GM23338 (cell line): ENCODE data around the gene SLC2A14. TPM values are rescaled to one million over a fixed set of nuclear protein-coding genes. Genes with fewer than 3 reads are reported as not detected.
A peak's percentile ranks its signal among the peaks of the same experiment; 100 is the strongest.
"Not testable (repeated sequence)": the region's sequence is repeated elsewhere in the genome, so short reads cannot be mapped to it uniquely, and the experiment has no call there.

ENCODE experiments used
- ATAC-seq: fragments of 200-7000 bp; cut with Tn5 transposase; 3 replicates; pipeline ENCODE4 v1.9.1; 2020
- DNase-seq: peaks from one replicate; pipeline ENCODE4 v3.0.0-alpha.2; 2015; ENCODE audit warnings: low spot score
- H2AFZ ChIP-seq: fragments of 200-600 bp; sonication (generic); 2 replicates; pipeline ENCODE4 v1.8.0; 2016; ENCODE audit warnings: antibody characterized with exemption, mild to moderate bottlenecking, moderate library complexity
- H3F3A ChIP-seq: fragments of 200-600 bp; sonication (generic); replicated peaks from 2 replicates; pipeline ENCODE4 v1.8.0; 2017; ENCODE audit warnings: antibody characterized with exemption, mixed run types, low read depth
- H3K27ac ChIP-seq: fragments of 200-600 bp; sonication (generic); 2 replicates; pipeline ENCODE4 v1.6.1; 2016; ENCODE audit warnings: low read depth
- H3K27me3 ChIP-seq: fragments of 200-600 bp; sonication (generic); 2 replicates; pipeline ENCODE4 v1.8.0; 2016; ENCODE audit warnings: mild to moderate bottlenecking, mixed run types, moderate library complexity; ENCODE audit not compliant: insufficient read depth
- H3K36me3 ChIP-seq: fragments of 200-600 bp; sonication (generic); 2 replicates; pipeline ENCODE4 v1.8.0; 2016; ENCODE audit warnings: mild to moderate bottlenecking; ENCODE audit not compliant: insufficient read depth
- H3K4me1 ChIP-seq: fragments of 200-600 bp; sonication (generic); 2 replicates; pipeline ENCODE4 v1.8.0; 2016; ENCODE audit warnings: mild to moderate bottlenecking, moderate library complexity; ENCODE audit not compliant: insufficient read depth
- H3K4me2 ChIP-seq: fragments of 200-600 bp; sonication (generic); 2 replicates; pipeline ENCODE4 v1.7.1; 2017; ENCODE audit warnings: mixed run types
- H3K4me3 ChIP-seq: fragments of 200-600 bp; sonication (generic); 2 replicates; pipeline ENCODE4 v1.6.1; 2016; ENCODE audit warnings: mixed run types
- H3K79me2 ChIP-seq: fragments of 200-600 bp; sonication (generic); replicated peaks from 2 replicates; pipeline ENCODE4 v1.8.0; 2017; ENCODE audit warnings: mild to moderate bottlenecking; ENCODE audit not compliant: insufficient read depth
- H3K9me2 ChIP-seq: fragments of 200-600 bp; sonication (generic); 2 replicates; pipeline ENCODE4 v1.8.0; 2017; ENCODE audit not compliant: insufficient read depth
- H4K20me1 ChIP-seq: fragments of 200-600 bp; sonication (generic); replicated peaks from 2 replicates; pipeline ENCODE4 v1.8.0; 2017; ENCODE audit warnings: mild to moderate bottlenecking; ENCODE audit not compliant: insufficient read depth
- H3K27ac Mint-ChIP-seq: 2 replicates; pipeline ENCODE4 v1.8.0; 2020; ENCODE audit warnings: inconsistent platforms, mild to moderate bottlenecking, moderate library complexity, mixed read lengths
- H3K27me3 Mint-ChIP-seq: 3 replicates; pipeline ENCODE4 v1.8.0; 2022; ENCODE audit warnings: low read depth, mild to moderate bottlenecking, moderate library complexity, mixed read lengths, inconsistent platforms; ENCODE audit not compliant: insufficient read depth, poor library complexity
- H3K36me3 Mint-ChIP-seq: 3 replicates; pipeline ENCODE4 v1.8.0; 2021; ENCODE audit warnings: low read depth, mild to moderate bottlenecking, inconsistent platforms, moderate library complexity, mixed read lengths
- H3K4me1 Mint-ChIP-seq: 3 replicates; pipeline ENCODE4 v1.8.0; 2020; ENCODE audit warnings: mild to moderate bottlenecking, inconsistent platforms, mixed read lengths
- H3K4me3 Mint-ChIP-seq: 3 replicates; pipeline ENCODE4 v1.8.0; 2021; ENCODE audit warnings: moderate library complexity, mild to moderate bottlenecking, inconsistent platforms, mixed read lengths
- H3K9me3 Mint-ChIP-seq: 3 replicates; pipeline ENCODE4 v1.8.0; 2020; ENCODE audit warnings: moderate library complexity, mild to moderate bottlenecking, inconsistent platforms, mixed read lengths
- CREB1 ChIP-seq: fragments of 250-450 bp; sonication (Bioruptor Pico); IDR thresholded peaks from 2 replicates; pipeline ENCODE4 v1.5.0; 2020; ENCODE audit warnings: low read depth, mild to moderate bottlenecking, moderate library complexity
- CTCF ChIP-seq, 2 experiments: fragments of 200-600 bp in 1 of 2; sonication (generic) in 1 of 2; conservative IDR thresholded peaks; 2 replicates each; pipeline versions ENCODE4 v1.5.1 to v1.6.1; 2016 to 2017; ENCODE audit warnings: antibody characterized with exemption in 2 of 2, low read depth in 2 of 2, mild to moderate bottlenecking in 2 of 2, moderate library complexity in 1 of 2
- ETS1 ChIP-seq: IDR thresholded peaks from 2 replicates; pipeline ENCODE4 v1.6.1; 2016; ENCODE audit warnings: antibody characterized with exemption
- EZH2 ChIP-seq: fragments of 200-600 bp; sonication (generic); IDR thresholded peaks from one replicate; pipeline ENCODE4 v1.8.0; 2017; ENCODE audit warnings: antibody characterized with exemption, mild to moderate bottlenecking, low read depth; ENCODE audit not compliant: unreplicated experiment
- EZH2phosphoT487 ChIP-seq: fragments of 200-600 bp; sonication (generic); IDR thresholded peaks from one replicate; pipeline ENCODE4 v1.8.1; 2018; ENCODE audit warnings: antibody characterized with exemption; ENCODE audit not compliant: unreplicated experiment
- NANOG ChIP-seq: IDR thresholded peaks from 2 replicates; pipeline ENCODE4 v1.6.1; 2016; ENCODE audit warnings: antibody characterized with exemption, borderline replicate concordance
- POLR2AphosphoS5 ChIP-seq: IDR thresholded peaks from 2 replicates; pipeline ENCODE4 v1.6.1; 2016; ENCODE audit warnings: antibody characterized with exemption, low read depth
- REST ChIP-seq: IDR thresholded peaks from one replicate; pipeline ENCODE4 v1.6.1; 2018; ENCODE audit warnings: antibody characterized with exemption; ENCODE audit not compliant: unreplicated experiment
- STAT1 ChIP-seq: IDR thresholded peaks from one replicate; pipeline ENCODE4 v1.6.1; 2016; ENCODE audit warnings: antibody characterized with exemption; ENCODE audit not compliant: unreplicated experiment
- ZNF331 ChIP-seq: fragments of 250-450 bp; sonication (Bioruptor Pico); IDR thresholded peaks from 2 replicates; pipeline ENCODE4 v1.5.0; 2020; ENCODE audit warnings: low read depth, mild to moderate bottlenecking, moderate library complexity
- polyA plus RNA-seq: library from polyadenylated mRNA; unstranded; fragments of >200 nt; fragmentation: Nextera tagmentation; extraction: Ambion mirVana; gene quantifications from 2 replicates; pipeline ENCODE4 v1.2.1, GENCODE V29; 2016
- total RNA-seq: library from RNA; depleted of rRNA; stranded (reverse); fragments of >200 nt; shearing (Covaris generic); gene quantifications from 2 replicates; pipeline ENCODE4 v1.2.3, GENCODE V29; 2014

The SLC2A14 gene
- total and polyA plus RNA-seq, 2 experiments from 2014 or later: 6.8 to 31.5 TPM

- Mint-ChIP-seq H3K36me3 (peaks cover 32% of the 10 kb centered on the region), H3K27ac (peak overlapping the region; percentile 56; the same call in 1 of the 2 replicates), H3K9me3 (no peaks in the 10 kb centered on the region), H3K27me3 (peaks cover 20% of the 10 kb centered on the region), H3K4me3 (no peak overlapping the region; the same call in 2 of the 3 replicates), H3K4me1 (peaks cover 19% of the 10 kb centered on the region)
- DNase-seq (peak; percentile 62), ATAC-seq (peak; percentile 76)
- Histone ChIP-seq H3K4me1 (peaks cover 8% of the 10 kb centered on the region; the same call in 1 of the 2 replicates), H3K27ac (peak overlapping the region; percentile 40), H3K4me3 (no peak overlapping the region), H3F3A (peaks cover 18% of the 10 kb centered on the region), H3K36me3 (peaks cover 18% of the 10 kb centered on the region), H2AFZ (no peak overlapping the region), H3K4me2 (peak overlapping the region; percentile 35), H3K27me3 (no peaks in the 10 kb centered on the region), H4K20me1 (peaks cover 3% of the 10 kb centered on the region; the same call in 1 of the 2 replicates), H3K9me2 (no peaks in the 10 kb centered on the region), H3K79me2 (peaks cover 5% of the 10 kb centered on the region)
- TF ChIP-seq EZH2: no peak
- no peak for TF ChIP-seq NANOG
- TF ChIP-seq CTCF (conservative IDR thresholded peaks at IDR 0.05; ENCODE audit: low read depth in 2 of 2): no peak
- no peak for TF ChIP-seq STAT1
- TF ChIP-seq REST: no peak
- no peak for TF ChIP-seq EZH2phosphoT487
- no peak; the same call in 1 of the 2 replicates for TF ChIP-seq POLR2AphosphoS5
- no peak for TF ChIP-seq CREB1 (CRISPR knock-in tag)
- TF ChIP-seq ZNF331 (CRISPR knock-in tag): no peak
- TF ChIP-seq ETS1: no peak
These were observed 43.1 kb upstream of the SLC2A14 start for GRCh38 chr12:7915661-7916403.

GRCh38 chr12:7910106-7910505, 37.4 kb upstream of the SLC2A14 start:
- peaks cover 34% of the 10 kb centered on the region for H3K4me1 Mint-ChIP-seq
- H3K36me3 Mint-ChIP-seq: not testable (repeated sequence)

More at GRCh38 chr12:7910106-7910505, 37.4 kb upstream of the SLC2A14 start:
- H3K36me3 ChIP-seq, H3K9me3 Mint-ChIP-seq, H3K4me3 ChIP-seq, H3K27me3 Mint-ChIP-seq, H2AFZ ChIP-seq, H4K20me1 ChIP-seq, H3F3A ChIP-seq, H3K9me2 ChIP-seq, ATAC-seq, DNase-seq, H3K4me2 ChIP-seq, H3K27ac ChIP-seq, H3K4me1 ChIP-seq, H3K79me2 ChIP-seq, H3K27me3 ChIP-seq, H3K4me3 Mint-ChIP-seq: not testable (repeated sequence)
- H3K27ac Mint-ChIP-seq: peak overlapping the region; percentile 39; the same call in 1 of the 2 replicates
